Astrocyte of the cerebellum (primary cell): ENCODE data around the gene FOXE1.

ENCODE experiments used
- DNase-seq: peaks from one replicate; pipeline ENCODE4 v3.0.0-alpha.2; 2011; ENCODE audit warnings: low read depth
- H3K4me3 ChIP-seq: 2 replicates; pipeline ENCODE4 v1.5.1; 2011; ENCODE audit warnings: mild to moderate bottlenecking, low read depth, low read length, moderate library complexity
- CTCF ChIP-seq: IDR thresholded peaks from 2 replicates; pipeline ENCODE4 v1.5.1; 2012; ENCODE audit warnings: low read length, low read depth, moderate library complexity, mild to moderate bottlenecking; ENCODE audit errors: missing control alignments
- in situ Hi-C: cut with HindIII; loops from 2 replicates; pipeline ENCODE4 v1.10.0; 2017; ENCODE audit warnings: low sequenced_read_pairs

FOXE1 gene

GRCh38 chr9:97889941-97890887 lies 37.2 kb downstream of the FOXE1 start:
- peak; percentile 51 for TF ChIP-seq CTCF
- in situ Hi-C loops: no loop called here
- H3K4me3 ChIP-seq: no peak overlapping the region
- DNase-seq: no peak

GRCh38 chr9:97891736-97892135 lies 38.7 kb downstream of the FOXE1 start:
- no peak overlapping the region for H3K4me3 ChIP-seq
- no peak for DNase-seq
- TF ChIP-seq CTCF: no peak
- in situ Hi-C loops: no loop called here

- in situ Hi-C loops: no loop called here
- no peak overlapping the region for H3K4me3 ChIP-seq
- no peak for TF ChIP-seq CTCF
- DNase-seq: no peak
Measured at GRCh38 chr9:97892421-97892820, 39.4 kb downstream of the FOXE1 start.

GRCh38 chr9:97895211-97895610 lies 42.2 kb downstream of the FOXE1 start:
- H3K4me3 ChIP-seq: no peak overlapping the region
- in situ Hi-C loops: no loop called here
- DNase-seq: no peak
- no peak for TF ChIP-seq CTCF

GRCh38 chr9:97895695-97896332 lies 42.8 kb downstream of the FOXE1 start:
- no peak for DNase-seq
- no peak for TF ChIP-seq CTCF
- H3K4me3 ChIP-seq: no peak overlapping the region
- in situ Hi-C loops: no loop called here

GRCh38 chr9:97900103-97900737 lies 47.2 kb downstream of the FOXE1 start:
- in situ Hi-C loops: no loop called here
- TF ChIP-seq CTCF: no peak
- H3K4me3 ChIP-seq: no peak overlapping the region
- DNase-seq: peak; percentile 35
